DOHH2 (cell line): Measurements from ENCODE around the gene SCNN1B.

ENCODE experiments used
- CTCF ChIP-seq: fragments of 200-600 bp; sonication (generic); IDR thresholded peaks from one replicate; pipeline ENCODE4 v1.5.1; 2014; ENCODE audit warnings: antibody characterized with exemption, mild to moderate bottlenecking, low read depth, low read length; ENCODE audit not compliant: poor library complexity, severe bottlenecking
- EZH2phosphoT487 ChIP-seq: fragments of 200-600 bp; sonication (generic); IDR thresholded peaks from 2 replicates; pipeline ENCODE4 v1.6.1; 2017; ENCODE audit warnings: borderline replicate concordance, mild to moderate bottlenecking, antibody characterized with exemption, low read length, moderate library complexity, mixed read lengths

- no peak for TF ChIP-seq CTCF
- no peak for TF ChIP-seq EZH2phosphoT487
These were observed 41.8 kb downstream of the SCNN1B start for GRCh38 chr16:23343643-23344612.
